AG04450 (cell line): ENCODE results near the gene TUBG2. TPM values are rescaled to one million over a fixed set of nuclear protein-coding genes. Genes with fewer than 3 reads are reported as not detected.
"Not testable (repeated sequence)": the region's sequence is repeated elsewhere in the genome, so short reads cannot be mapped to it uniquely, and the experiment has no call there.

Experiments
- CTCF ChIA-PET: fragments of 300-600, 350-600 bp; formaldehyde crosslinking; extraction: SDS; loops from one replicate; lab custom pipeline; 2022; ENCODE audit warnings: antibody characterized with exemption, inconsistent platforms; lab: Charles Lee
- POLR2A ChIA-PET: fragments of 350-600 bp; formaldehyde crosslinking; extraction: SDS; loops from one replicate; lab custom pipeline; 2021; ENCODE audit warnings: antibody characterized with exemption, inconsistent platforms; lab: Yijun Ruan, JAX
- DNase-seq: peaks from one replicate; pipeline ENCODE4 v3.0.0-alpha.2; 2011; ENCODE audit warnings: low read depth, low spot score
- H3K27ac ChIP-seq: one replicate; pipeline ENCODE4 v1.5.1; 2012; ENCODE audit warnings: low read depth, low read length, control low read depth
- H3K27me3 ChIP-seq: one replicate; pipeline ENCODE4 v1.6.0; 2012; ENCODE audit warnings: low read length; ENCODE audit not compliant: control insufficient read depth, insufficient read depth
- H3K4me3 ChIP-seq: 2 replicates; pipeline ENCODE4 v1.5.1; 2011; ENCODE audit warnings: mild to moderate bottlenecking, low read depth, low read length, control low read depth
- H3K9me3 ChIP-seq: 2 replicates; pipeline ENCODE4 v1.5.1; 2012; ENCODE audit warnings: low read length; ENCODE audit not compliant: control insufficient read depth, insufficient read depth
- CTCF ChIP-seq: IDR thresholded peaks from 2 replicates; pipeline ENCODE4 v1.5.1; 2011; ENCODE audit warnings: low read depth, low read length, control low read depth, inconsistent platforms
- polyA plus RNA-seq: library from polyadenylated mRNA; depleted of rRNA; stranded (reverse); fragments of >200 nt; gene quantifications from 2 replicates; pipeline ENCODE4 v1.2.3, GENCODE V29; 2011

TUBG2 gene
- polyA plus RNA-seq, 1 experiment, result 7.8 TPM

- TF ChIP-seq CTCF, result no peak
- Histone ChIP-seq H3K27me3 (peaks cover 3% of the 10 kb centered on the region), H3K27ac (no peak overlapping the region), H3K9me3 (no peaks in the 10 kb centered on the region), H3K4me3 (no peak overlapping the region)
- DNase-seq, result no peak
- CTCF ChIA-PET, result no interaction called here
- POLR2A ChIA-PET, result interaction anchor here (1.2 kb wide), 1 partner anchor 43 kb away, joined by 3 read pairs; no protein-coding TSS in a partner anchor
Observed at GRCh38 chr17:42617956-42618431, 41.1 kb upstream of the TUBG2 start.

GRCh38 chr17:42618442-42619150, 40.5 kb upstream of the TUBG2 start:
- Histone ChIP-seq H3K9me3 (no peaks in the 10 kb centered on the region), H3K4me3 (no peak overlapping the region), H3K27me3 (peaks cover 3% of the 10 kb centered on the region), H3K27ac (no peak overlapping the region)
- CTCF ChIA-PET, result no interaction called here
- POLR2A ChIA-PET, result interaction anchor here (1.2 kb wide), 1 partner anchor 42 kb away, joined by 3 read pairs; no protein-coding TSS in a partner anchor
- TF ChIP-seq CTCF, result no peak
- no peak for DNase-seq

- H3K9me3 ChIP-seq, CTCF ChIA-PET, H3K27me3 ChIP-seq, H3K27ac ChIP-seq, H3K4me3 ChIP-seq, DNase-seq: not testable (repeated sequence)
- POLR2A ChIA-PET, result interaction anchor here (1.1 kb wide), 1 partner anchor 12 kb away, joined by 4 read pairs; the partner anchor contains the start of genes RETREG3 and TUBG1
Observed at GRCh38 chr17:42621987-42622386, 37.1 kb upstream of the TUBG2 start.

GRCh38 chr17:42623271-42623670, 35.8 kb upstream of the TUBG2 start:
- no peak overlapping the region for H3K27ac ChIP-seq
- no peak for DNase-seq
- no peak overlapping the region for H3K4me3 ChIP-seq
- no peak for TF ChIP-seq CTCF
- ChIA-PET POLR2A (no interaction called here), CTCF (interaction anchor here (1.4 kb wide), 2 partner anchors 14 to 45 kb away, joined by 4 to 5 read pairs; partner anchors contain the start of genes RETREG3 and TUBG1)
- peaks cover 4% of the 10 kb centered on the region for H3K27me3 ChIP-seq
- H3K9me3 ChIP-seq, result no peaks in the 10 kb centered on the region

- no peak for TF ChIP-seq CTCF
- ChIA-PET CTCF (interaction anchor here (1.4 kb wide), 2 partner anchors 14 to 46 kb away, joined by 4 to 5 read pairs; partner anchors contain the start of genes RETREG3 and TUBG1), POLR2A (no interaction called here)
- H3K9me3 ChIP-seq, result no peaks in the 10 kb centered on the region
- DNase-seq, result no peak
- H3K27me3 ChIP-seq, result peaks cover 4% of the 10 kb centered on the region
- no peak overlapping the region for H3K4me3 ChIP-seq
- no peak overlapping the region for H3K27ac ChIP-seq
Observed at GRCh38 chr17:42623732-42624596, 35.1 kb upstream of the TUBG2 start.

GRCh38 chr17:42627032-42627764, 31.9 kb upstream of the TUBG2 start:
- POLR2A ChIA-PET, H3K27me3 ChIP-seq, DNase-seq, H3K4me3 ChIP-seq, H3K27ac ChIP-seq, H3K9me3 ChIP-seq: not testable (repeated sequence)
- CTCF ChIA-PET, result interaction anchor here (0.7 kb wide), 1 partner anchor 71 kb away, joined by 4 read pairs; no protein-coding TSS in a partner anchor
